Skeletal muscle cell (primary cell): ENCODE results near the gene WIPF3.
"Not testable (repeated sequence)": the region's sequence is repeated elsewhere in the genome, so short reads cannot be mapped to it uniquely, and the experiment has no call there.

Experiments
- DNase-seq: peaks from one replicate; pipeline ENCODE4 v3.0.0-alpha.2; 2010; ENCODE audit warnings: low read depth
- H3K4me3 ChIP-seq: 2 replicates; pipeline ENCODE4 v1.5.1; 2011; ENCODE audit warnings: low read depth, mild to moderate bottlenecking, control low read depth, low read length, moderate library complexity

WIPF3 gene

DNA sequence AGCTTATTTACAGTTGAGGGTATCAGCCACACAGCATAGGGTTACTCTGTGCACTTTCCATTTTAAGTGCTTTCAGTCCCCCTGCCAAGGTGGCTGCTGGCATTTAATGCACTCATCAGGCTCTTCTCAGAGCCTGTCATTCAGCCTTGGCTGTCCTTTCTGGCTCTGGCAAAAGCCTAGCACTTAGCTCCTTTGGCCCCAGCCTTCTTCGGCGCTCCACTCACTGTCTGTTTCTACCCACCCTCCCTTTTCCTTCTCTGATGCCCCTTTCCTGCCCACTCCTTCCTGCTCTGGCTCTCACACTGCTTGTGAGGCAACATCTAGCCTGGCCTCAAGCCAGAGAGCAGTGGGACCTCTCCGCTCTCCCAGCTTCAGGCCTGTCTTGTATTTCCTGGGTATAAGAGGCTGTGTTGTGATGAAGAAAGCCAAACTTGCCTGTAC, 60.2 kb downstream of the WIPF3 start:
- DNase-seq = peak; percentile 69

DNA sequence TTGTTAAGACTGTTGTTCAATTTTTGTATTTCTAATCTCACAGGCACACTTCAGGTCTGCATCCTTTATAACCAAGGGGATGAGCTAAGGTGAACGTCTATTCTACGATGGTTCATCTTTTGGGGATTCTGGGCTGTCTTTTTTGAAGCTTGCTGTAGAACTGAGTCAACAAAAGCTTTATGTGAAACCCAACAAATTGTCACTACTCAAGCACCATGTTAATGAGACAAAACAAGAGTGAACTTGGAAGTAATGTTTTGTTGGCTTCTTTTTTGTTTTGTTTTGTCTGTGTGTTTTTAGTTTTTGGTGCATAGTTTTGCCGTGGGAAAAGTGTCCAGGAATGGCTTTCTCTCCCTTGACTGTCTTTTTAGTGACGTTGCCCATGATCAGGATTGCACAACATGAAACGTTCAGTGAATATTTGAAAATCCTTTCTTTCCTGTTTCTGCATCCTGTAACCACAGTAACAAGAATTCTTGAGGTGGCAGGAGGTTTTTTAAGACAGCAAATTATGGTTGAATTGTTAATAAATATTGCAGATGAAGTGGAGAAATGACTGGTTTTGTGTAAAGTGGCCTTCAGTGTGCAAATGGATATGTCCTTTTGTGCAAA, 65.6 kb downstream of the WIPF3 start:
- DNase-seq = peak; percentile 52
- no peak overlapping the region for H3K4me3 ChIP-seq

More for the DNA sequence above, 60.2 kb downstream of the WIPF3 start:
- no peak overlapping the region for H3K4me3 ChIP-seq

DNA sequence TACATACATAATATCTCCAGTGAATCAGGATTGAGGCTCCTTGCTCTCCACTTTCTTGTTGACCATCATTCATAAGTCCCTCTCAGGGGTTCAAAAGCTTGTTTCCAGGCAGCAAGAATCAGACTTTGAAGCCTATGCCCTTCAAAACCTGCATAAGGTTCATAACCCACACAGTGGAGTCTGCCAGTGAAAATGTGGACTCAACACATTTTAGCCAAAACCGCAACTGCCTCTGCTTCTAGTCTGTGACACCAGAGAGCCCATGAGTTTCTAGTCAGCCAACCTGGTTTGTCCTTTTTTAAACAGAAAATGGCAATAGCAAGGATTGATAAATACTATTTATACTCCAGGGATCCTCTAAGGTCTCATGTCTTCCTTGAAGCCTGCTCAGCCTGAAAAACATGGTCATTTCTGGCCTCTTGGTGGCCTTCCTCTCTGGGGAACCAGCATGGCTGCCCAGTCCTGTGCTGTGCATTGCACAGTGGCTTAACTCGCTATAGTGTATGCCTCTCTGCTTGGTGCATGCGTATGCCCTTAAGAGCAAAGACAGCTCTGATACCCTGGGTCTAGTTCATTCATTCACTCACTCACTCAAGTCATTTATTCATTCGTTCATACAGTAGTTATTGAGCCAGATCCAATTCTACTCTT, 67.5 kb downstream of the WIPF3 start:
- no peak overlapping the region for H3K4me3 ChIP-seq
- no peak for DNase-seq

DNA sequence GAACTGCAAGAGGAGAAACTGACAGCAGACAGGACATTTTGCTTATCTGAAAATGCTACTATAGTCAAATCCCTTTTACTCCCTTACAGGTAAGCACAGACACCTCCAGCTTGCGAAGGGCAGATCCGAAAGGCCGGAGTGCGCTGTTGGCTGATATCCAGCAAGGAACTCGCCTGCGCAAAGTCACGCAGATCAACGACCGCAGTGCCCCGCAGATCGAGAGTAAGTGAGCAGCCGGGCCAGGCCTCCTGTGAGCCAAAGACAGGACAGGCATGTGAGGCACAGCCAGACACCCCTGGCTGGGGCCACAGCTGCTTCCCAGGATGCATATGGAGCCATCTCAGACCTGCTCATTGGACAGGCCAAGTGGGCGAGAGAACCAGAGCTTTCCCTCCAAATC, 69.4 kb downstream of the WIPF3 start:
- no peak overlapping the region for H3K4me3 ChIP-seq
- no peak for DNase-seq

DNA sequence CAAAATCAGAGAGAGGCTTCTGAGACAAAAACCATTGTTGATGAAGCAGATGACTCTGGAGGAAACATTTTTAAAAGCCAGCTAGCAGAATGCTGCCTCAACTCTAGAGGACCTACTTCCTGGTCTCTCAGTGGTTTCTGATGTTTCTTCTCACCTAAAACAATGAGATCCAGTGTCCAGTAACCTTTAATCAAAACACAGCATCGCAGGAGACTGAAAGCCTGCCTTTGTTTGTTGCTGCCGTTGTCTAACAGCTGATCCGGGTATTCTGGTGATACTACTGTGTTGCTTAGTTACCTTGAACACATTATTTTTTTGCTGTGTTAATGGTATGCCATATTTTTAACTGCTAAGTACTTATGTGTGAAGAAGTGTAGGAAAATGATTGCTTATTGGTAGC, 70.9 kb downstream of the WIPF3 start:
- H3K4me3 ChIP-seq = no peak overlapping the region
- DNase-seq = no peak

DNA sequence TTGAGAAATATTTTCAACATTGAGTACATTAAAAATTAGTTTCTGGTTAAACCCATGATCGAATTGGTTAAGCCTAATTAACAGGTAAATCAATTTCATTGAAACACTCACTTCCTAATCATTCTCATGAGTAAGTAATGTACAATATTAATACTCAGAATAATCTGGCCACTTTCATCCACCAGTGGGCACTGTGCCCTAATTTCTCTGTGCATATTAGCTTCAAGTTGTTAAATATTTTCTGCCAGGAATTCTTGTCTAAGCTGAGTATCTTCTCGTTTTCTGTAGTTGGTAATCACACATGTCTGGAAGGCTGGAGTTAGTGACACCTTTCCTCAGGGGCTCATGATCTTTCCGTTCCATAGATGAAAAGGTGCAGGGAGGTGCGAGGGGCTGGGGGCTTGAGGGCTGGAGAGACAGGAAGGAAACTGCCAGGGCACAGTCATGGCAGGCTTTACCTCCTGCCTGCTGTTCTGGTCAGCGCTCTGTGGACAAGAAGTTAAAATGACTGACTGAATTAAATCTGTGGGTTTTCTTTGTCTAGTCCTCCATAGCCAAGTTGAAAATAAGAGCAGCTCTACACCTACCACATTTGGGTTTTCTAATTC, 71.9 kb downstream of the WIPF3 start:
- no peak overlapping the region for H3K4me3 ChIP-seq
- no peak for DNase-seq

DNA sequence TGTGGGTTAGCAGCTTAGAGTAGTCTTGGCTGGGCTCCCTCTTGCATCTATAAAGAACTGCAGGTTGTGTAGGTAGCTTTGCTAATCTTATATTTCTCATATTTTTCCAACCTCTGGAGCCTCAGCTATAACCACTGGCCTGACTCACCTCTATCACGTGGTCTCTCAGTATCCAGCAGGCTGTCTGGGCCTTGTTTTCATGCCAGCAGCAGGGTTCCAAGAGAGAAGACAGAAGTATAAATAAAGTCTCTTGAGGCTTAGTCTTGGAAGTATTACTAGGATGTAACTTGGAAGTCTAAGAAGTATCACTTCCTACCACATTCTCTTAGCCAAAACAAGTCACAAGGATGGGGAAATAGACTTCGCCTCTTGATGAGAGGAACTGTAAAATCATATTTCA, 73.3 kb downstream of the WIPF3 start:
- no peak overlapping the region for H3K4me3 ChIP-seq
- DNase-seq = no peak

DNA sequence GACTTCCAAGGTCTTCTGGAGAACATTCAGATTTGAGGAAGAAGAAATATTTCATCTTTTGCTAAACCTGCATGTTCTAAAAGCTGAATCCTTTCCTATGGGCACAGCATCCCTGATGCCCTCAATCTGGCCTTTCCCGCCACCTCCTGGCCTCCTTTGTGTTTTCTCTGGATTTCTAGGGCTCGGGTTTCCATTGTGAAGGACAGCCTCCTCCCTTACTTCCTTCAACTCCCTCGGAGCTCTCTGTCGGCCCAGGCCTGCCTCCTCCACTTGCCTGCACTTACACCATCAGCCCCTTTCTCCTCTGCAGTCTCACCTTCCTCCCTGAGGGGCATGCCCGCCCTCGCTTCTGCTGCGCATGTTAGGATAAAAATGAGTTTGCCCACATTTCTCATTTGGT, 75.4 kb downstream of the WIPF3 start:
- no peak for DNase-seq

DNA sequence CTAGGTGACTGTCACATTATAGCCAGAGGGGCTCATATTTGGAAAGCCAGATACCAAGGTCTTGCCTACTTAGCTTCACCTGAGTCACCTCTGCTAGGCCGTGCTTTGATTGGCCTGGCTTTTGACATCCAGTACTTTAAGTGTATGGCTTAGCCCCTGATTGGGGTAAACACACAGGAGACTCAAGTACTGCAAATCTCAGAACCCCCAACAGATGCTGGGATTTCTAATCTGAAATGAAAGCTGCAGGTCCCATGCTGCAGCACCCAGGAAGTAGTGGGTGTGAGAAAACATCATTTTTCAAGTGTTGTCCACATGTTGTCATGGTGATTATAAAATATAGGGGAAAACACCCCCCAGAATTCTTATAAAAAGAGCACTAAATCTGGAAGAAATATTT, 76.2 kb downstream of the WIPF3 start:
- no peak overlapping the region for H3K4me3 ChIP-seq
- DNase-seq = no peak

More for the DNA sequence above, 75.4 kb downstream of the WIPF3 start:
- no peak overlapping the region for H3K4me3 ChIP-seq

DNA sequence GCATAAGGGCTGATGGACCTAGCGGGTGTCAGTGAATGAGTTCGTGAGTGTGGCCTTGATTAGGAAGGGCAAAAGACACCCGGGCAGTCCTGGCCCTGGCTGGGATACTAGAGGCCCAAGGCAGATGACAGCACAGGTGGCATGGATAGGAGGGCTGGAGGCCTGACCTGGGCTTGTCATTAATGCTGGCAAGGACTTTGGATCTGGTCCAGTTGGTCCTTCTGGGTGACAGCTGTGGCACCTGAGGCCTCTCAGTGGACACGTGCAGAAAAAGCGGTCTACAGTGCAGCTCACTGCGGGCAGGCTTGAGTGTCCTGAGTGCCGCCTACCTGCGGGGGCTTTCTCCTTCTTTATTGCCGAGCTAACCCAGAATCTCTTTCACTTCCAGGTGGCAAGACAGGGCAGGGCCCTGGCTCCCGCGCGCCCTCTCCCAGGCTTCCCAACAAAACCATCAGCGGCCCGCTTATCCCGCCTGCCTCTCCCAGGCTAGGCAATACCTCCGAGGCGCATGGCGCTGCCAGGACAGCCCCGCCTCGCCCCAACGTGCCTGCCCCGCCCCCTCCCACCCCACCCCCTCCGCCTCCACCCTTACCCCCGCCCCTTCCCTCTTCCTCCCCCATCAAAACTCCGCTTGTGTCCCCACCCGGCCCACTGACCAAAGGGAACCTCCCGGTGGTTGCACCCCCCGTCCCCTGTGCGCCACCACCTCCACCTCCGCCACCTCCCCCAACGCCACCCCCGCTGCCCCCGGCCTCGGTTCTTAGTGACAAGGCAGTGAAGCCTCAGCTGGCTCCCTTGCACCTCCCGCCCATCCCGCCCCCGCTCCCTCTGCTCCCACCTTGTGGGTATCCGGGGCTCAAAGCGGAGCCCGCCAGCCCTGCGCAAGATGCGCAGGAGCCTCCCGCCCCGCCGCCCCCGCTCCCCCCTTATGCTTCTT, 77.4 kb downstream of the WIPF3 start:
- no peak overlapping the region for H3K4me3 ChIP-seq
- no peak for DNase-seq

DNA sequence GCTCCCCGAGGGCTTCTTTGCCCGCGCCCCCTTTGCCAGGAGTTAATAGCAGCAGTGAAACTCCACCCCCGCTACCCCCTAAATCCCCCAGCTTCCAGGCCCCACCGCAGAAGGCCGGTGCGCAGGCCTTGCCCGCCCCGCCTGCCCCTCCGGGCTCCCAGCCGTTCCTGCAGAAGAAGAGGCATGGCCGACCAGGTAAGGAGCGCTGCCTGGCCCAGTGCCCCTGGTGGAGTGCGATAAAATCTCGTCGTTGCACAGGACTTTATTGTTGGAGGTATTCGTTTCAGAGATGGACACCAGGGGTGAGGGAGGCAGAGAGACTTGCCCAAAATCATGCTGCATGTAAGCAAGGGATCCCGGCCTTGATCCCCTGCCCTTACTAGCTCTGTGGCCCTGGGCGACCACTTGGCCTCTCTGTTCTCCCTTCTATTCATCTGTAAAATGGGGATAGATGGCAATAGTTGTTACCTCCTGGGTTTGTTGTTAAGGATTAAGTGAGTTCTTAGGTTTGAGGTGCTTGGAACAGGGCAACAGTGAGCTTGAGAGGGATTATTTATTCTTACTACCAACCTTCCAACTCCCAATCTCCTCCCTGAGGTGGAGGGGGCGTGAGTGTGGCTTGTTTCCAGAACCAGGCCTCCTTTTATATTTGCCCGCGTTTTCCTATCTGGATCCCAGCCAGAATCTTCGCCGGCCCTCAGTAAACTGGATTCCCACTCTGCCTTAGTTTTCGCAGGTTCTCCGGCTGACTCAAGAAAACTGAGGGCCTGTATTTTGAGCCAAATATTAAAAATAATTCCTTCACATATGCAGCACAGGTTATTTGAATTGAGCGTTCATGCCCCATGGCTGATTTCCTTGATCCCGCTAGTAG, 78.3 kb downstream of the WIPF3 start:
- no peak overlapping the region for H3K4me3 ChIP-seq
- no peak for DNase-seq

DNA sequence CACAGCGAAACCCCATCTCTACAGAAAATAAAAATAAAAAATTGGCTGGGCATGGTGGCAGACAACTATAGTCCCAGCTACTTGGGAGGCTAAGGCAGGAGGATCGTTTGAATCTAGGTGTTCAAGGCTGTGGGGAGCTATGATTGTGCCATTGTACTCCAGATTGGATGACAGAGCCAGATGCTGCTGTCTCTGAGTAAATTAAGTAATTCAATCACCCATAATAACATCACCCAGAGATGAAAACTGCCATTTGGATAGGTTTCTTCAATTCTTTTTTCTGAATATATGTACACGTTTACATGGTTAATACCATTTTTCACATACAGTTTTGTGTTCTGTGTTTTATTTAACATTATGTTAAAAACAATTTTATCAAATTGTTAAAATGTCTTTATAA, 79.3 kb downstream of the WIPF3 start:
- no peak overlapping the region for H3K4me3 ChIP-seq
- DNase-seq = no peak

DNA sequence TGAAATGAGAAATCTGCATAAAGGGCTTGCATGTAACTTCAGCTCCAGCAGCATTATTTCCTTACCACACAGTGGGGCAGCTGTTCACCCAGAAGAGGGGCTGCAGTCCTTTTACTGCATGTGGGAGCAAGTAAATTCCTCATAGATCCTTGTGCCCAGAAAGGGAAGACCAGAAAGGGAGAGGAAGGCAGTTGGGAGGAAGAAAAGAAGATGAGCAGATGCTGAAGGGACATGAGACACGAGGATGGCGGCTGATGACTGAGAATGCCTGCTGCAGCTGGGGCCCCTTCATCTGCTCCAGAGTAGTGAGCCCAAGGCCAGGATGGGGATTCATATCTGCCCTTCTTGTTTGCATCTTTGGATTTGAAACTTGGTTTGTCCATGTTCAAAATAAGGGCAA, 80.5 kb downstream of the WIPF3 start:
- H3K4me3 ChIP-seq = no peak overlapping the region

DNA sequence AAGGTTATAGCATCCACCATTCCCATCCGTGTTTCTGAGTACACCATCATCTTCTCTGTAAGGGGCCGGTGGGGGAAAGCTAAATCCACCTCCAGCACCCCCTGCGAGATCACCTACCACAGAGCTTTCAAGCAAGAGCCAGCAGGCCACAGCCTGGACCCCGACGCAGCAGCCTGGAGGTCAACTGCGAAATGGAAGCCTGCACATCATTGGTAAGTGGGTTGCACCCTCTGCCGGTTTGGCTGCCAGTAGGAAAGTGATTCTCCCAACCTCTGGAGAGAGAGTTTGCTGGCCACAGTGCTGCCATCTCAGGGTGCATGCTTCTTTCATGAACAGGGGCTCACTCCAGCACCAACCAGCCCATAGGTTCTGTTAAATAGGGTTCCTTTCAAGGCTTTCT, 81.7 kb downstream of the WIPF3 start:
- DNase-seq = no peak

More for the DNA sequence above, 80.5 kb downstream of the WIPF3 start:
- DNase-seq = no peak

DNA sequence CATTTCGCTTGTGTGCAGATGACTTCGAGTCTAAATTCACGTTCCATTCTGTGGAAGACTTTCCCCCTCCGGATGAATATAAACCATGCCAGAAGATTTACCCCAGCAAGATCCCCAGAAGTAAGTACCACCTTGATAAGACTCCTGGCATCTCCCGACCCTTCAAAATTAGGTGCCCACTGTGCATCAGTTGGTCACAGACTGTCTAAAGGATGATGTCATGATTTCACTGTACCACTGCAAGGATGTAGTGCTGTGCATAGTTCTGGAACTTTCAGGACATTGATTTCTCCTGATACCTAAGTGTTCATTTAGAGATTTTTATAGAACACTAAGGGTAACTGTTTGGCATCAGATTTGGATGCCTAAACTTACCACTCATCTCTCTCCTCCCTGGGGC, 83.0 kb downstream of the WIPF3 start:
- no peak overlapping the region for H3K4me3 ChIP-seq

More for the DNA sequence above, 81.7 kb downstream of the WIPF3 start:
- no peak overlapping the region for H3K4me3 ChIP-seq

DNA sequence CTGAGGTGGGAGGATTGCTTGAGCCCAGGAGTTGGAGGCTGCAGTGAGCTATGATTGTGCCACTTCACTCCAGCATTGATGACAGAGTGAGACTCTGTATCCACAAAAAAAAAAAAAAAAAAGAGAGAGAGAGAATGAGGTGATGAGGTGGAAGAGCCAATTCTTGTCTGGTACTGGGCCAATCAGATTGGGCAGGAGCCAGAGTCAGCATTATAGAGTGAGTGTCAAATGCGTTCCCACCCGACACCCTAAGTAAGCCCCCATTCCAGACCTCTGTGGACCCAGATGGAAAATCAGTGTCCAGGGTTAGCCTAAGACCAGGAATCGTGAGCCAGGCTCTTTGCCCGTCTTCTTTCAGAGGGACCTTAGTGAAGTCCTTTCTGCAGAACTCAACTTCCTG, 83.9 kb downstream of the WIPF3 start:
- no peak overlapping the region for H3K4me3 ChIP-seq
- DNase-seq = no peak

More for the DNA sequence above, 83.0 kb downstream of the WIPF3 start:
- no peak for DNase-seq

DNA sequence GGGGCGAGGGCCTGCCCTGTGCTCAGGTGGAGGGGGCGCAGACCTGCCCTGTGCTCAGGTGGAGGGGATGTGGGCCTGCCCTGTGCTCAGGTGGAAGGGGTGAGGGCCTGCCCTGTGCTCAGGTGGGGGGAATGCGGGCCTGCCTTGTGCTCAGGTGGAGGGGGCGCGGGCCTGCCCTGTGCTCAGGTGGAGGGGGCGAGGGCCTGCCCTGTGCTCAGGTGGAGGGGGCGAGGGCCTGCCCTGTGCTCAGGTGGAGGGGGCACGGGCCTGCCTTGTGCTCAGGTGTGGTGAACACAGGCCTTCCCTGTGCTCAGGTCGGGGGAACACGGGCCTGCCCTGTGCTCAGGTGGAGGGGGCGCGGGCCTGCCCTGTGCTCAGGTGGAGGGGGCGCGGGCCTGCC, 84.5 kb downstream of the WIPF3 start:
- H3K4me3 ChIP-seq, DNase-seq: not testable (repeated sequence)

DNA sequence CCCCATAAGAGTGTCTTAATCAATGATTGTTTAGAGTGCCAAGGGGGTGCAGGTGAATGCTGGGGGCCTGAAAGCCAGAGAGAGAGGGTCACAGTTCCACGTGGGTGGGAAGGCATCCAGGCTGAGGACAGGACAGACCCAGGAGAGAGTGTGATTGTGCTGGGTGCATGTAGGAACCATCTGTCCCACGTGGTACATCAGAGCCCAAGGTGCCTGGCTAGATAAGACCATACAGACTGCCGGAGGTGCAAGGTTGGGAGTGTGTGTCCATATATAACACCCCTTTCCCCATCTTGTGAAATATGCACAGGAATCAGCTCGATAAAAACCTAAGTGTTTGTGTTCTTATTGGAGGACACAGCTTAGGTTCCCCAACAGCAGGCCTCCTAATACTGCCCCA, 85.5 kb downstream of the WIPF3 start:
- no peak overlapping the region for H3K4me3 ChIP-seq
- DNase-seq = no peak

DNA sequence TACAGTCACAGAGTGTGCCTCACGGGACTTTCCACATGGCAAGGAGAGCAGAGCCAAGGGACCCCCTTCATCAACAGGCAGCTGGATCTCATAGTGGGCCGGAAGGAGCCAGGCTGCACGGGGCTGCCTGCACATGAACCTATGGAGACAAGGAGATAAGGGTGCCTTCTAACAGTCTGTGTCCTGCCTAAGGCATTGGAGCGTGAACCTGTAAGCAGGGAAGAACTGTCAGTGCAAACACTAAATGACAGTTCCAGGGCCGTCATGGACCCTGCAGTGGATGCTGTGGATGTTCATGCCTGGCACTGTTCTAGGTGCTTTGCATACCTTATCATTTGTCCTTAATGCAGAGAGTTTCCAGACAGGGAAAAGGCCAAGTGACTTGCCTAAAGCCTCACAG, 85.9 kb downstream of the WIPF3 start:
- H3K4me3 ChIP-seq = no peak overlapping the region
- no peak for DNase-seq
